SKM-1 (cell line): ENCODE measurements around the gene RBFOX2.
"Not testable (repeated sequence)": the region's sequence is repeated elsewhere in the genome, so short reads cannot be mapped to it uniquely, and the experiment has no call there.

ENCODE experiments used
- DNase-seq: peaks from one replicate; lab custom pipeline; 2025; ENCODE audit not compliant: unreplicated experiment; lab: John Stamatoyannopoulos, UW

The RBFOX2 gene, protein sequence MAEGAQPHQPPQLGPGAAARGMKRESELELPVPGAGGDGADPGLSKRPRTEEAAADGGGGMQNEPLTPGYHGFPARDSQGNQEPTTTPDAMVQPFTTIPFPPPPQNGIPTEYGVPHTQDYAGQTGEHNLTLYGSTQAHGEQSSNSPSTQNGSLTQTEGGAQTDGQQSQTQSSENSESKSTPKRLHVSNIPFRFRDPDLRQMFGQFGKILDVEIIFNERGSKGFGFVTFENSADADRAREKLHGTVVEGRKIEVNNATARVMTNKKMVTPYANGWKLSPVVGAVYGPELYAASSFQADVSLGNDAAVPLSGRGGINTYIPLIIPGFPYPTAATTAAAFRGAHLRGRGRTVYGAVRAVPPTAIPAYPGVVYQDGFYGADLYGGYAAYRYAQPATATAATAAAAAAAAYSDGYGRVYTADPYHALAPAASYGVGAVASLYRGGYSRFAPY

DNA sequence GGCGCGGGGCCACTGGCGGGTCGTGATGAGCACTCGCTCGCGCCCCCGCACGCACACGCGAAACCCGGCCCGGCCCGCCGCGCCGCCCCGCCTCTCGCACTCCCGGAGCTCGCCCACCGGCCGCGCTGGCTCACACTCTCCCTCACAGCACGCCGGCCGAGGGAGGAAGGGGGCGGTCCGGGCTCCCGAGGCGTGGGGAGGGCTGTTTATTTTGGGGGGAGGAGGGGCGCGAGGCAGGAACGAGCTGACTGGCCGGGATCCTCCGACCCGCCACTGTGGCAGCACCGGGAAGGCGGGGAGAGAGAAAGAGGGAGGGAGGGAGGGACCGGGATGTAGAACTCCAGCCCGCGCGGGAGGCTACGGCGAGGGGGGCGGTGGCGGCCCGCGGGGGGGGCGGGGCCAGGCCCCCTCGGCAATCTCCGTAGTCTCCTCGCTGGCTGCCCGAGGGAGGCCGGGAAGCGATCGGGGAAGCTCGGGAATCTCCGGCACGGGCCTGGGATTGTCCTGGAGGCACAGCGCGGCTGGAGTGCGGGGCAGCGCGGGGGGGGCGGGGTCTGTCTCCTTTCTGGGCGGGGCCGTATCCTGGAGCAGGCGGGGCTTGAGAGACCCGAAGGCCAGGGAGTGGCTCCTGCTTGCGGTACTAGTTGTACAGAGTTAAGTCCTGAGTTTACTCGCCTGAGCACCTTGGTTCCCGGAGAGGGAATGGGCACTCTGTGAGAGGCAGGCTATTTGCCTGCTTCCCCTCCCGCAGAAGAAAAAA, at the start of gene RBFOX2:
Gene RBFOX2 (minus strand): TSS at position 179 of the 760 bp plus-strand sequence. CDS start 399 bp downstream, outside the sequence.
- DNase-seq = peak; percentile 96

DNA sequence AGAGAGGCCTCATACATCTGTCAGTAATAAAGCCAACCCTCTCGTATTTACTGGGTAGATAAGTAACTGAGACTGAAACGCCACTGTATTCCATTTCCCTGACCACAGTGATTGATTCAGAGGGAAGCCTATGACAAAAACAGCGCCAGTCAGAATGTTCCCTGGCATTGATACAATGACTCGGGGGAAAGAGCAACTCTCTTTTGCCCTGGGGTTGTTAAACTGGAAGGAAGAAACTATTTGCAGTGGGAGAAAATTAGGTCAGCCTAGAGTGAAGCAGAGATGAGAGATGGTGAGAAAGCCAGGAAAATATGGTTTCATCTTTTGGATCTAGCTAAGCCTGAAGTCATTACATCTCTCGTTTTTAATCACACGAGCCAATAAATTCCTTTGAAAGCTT, 48.6 kb upstream of the RBFOX2 start:
- DNase-seq = no peak

DNA sequence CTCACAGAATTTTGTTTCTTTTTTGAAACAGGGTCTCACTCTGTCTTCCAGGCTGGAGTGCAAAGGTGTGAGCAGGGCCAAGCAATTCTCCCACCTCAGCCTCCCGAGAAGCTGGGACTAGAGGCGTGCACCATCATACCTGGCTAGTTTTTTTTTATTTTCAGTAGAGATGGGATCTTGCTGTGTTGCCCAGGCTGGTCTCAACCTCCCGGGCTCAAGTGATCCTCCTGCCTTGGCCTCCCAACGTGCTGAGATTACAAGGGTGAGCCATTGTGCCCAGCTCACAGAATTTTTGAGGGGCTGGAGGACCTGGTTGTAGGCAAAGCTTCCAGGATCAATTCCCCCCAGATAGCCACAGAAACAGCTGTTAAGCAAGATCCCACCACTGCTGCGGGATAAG, 47.1 kb upstream of the RBFOX2 start:
- DNase-seq = no peak

DNA sequence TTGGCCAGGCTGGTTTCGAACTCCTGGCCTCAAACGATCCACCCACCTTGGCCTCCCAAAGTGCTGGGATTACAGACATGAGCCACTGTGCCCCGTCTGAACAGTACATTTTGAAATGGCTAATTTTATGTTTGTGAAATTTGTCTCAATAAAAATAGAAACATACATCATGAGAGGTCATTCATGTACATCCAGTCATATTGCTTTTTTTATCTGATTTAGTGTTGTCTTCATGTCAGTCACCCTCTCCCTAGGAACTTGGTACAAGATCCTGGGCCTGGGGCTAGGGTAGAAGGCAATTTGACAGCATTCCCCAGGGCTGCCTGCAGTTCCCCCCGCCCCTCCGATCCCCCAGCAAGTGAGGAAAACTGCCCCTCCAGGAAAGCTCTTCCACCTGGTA, 46.6 kb upstream of the RBFOX2 start:
- no peak for DNase-seq

DNA sequence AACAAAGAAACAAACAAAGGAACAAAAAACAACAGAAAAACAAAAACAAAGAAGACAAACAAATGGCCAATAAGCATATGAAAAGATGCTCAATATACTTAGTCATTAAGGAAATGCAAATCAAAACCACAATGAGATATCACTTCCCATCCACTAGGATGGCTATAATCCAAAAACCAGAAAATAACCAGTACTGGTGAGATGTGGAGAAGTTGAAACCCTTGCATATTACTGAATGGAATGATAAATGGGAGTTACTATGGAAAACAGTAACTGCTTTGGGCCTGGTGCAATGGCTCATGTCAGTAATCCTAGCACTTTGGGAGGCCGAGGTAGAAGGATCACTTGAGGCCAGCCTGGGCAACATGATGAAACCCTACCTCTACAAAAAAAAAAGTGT, 44.9 kb upstream of the RBFOX2 start:
- DNase-seq = no peak

DNA sequence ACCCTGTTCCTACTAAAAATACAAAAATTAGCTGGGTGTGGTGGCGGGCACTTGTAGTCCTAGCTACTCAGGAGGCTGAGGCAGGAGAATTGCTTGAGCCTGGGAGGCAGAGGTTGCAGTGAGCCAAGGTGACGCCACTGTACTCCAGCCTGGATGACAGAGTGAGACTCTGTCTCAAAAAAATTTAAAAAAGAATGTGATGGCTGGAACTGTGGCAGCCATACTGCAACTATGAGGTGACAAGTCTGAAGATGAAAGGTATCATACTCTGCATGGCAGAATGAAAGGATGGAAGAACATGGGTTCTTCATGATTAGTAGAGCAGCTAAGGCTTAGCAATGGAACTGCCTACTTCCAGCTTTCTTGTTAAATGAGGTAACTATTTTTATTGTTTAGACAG, 42.0 kb upstream of the RBFOX2 start:
- not testable (repeated sequence) for DNase-seq

DNA sequence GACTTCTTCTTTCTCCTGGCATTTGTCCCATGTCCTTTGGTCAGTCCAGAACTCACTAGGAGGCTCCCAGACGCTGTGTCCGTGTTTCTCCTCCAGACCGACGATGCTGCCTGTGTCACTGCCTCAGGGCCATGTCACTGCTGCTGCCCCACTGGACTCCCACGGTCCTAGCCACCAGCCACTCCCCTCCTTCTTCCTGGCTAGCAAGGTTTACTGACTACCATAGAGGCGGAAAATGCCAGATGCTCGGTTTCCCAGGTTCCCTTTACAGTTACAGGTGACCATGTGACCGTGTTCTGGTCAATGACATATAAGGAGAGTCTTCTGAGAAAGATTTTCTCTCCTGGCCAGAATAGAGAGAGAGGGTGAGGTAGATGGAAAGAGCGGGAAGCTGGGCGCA, 40.7 kb upstream of the RBFOX2 start:
- DNase-seq = no peak

DNA sequence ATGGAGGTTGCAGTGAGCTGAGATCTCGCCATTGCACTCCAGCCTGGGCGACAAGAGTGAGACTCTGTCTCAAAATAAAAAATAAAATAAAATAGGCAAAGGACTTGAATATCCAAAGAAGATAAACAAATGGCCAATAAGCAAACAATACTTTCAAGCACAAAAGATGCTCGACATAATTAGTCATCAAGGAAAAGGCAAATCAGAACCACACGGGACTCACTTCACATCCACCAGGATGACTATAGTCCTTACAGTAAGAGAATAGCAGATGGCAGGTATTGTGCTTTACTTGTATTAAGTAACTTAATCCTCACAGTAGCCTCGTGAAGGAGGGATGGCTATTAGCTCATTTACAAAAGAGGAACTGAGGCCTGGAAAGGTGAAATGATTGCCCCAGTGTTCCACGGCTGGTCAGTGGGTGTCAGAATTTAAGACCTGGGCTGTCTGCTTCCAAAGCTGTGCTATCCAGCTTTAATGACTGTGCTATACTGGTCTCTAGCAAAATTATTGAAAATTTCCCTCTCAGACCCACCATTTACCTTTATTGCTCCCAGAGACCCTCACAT, 40.2 kb upstream of the RBFOX2 start:
- no peak for DNase-seq

DNA sequence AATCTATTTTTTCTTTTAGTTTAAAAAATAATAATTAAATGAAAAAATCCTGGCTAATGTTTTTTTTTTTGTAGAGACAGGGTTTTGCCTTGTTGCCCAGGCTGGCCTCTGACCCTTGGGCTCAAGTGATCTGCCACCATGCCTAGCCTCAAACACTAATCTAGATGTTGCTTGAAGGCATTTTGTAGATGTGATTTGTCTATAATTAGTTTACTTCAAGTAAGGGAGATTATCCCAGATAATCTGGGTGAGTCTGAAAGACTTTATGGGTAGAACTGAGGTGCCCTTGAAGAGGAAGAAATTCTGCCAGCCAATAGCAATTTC, 38.6 kb upstream of the RBFOX2 start:
- DNase-seq = no peak

DNA sequence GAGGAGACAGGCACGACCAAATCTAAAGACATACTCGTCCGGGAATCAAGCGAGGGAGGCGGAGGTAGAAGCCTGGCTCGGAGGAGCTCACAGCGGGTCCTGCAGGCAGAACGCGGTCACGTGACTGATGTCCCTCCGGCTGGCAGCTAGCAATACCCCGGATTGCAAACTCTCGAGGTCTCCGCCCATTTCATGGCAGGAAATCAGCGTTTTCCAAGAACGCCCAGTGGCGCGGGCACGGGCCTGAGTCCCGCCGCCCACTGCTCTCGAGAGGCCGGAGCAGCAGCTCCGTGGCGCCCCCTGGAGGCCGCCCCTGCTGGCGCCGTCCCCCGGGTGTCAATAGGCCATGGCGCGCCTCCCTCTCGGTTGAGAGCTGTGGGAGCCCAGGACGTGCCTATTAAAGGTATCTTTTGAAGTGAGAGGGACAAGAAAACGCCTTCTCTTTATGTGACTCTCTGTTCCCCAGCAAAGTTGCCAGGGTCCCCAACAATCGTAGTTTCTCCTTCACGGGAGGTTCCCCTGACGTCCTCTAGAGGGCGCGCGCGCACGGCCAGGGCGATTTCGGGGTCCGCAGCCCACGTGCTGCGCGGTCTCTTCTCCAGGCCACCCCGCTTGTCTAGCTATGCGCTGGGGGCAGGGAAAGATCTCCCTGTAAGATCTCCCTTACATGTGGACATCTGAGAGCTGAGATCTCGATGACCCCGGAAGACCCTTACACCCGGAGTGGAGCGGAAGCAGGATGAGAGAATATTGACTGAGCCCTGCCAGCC, 37.3 kb upstream of the RBFOX2 start:
- peak; percentile 79 for DNase-seq

DNA sequence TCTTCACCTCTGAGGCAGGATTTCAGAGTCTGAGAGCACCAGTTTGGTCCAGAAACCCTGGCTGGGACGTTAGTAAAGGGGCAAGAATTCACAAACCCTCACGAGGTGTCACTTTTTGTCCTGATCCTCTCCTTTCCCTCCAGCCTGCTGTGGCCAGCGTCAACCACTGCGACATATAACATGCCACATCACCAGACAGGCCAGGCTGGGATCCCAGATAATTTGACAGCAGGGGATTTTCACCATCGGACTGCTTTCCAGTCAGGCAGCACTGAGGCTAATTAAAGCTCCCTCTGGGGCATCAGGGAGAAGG, 36.8 kb upstream of the RBFOX2 start:
- no peak for DNase-seq

DNA sequence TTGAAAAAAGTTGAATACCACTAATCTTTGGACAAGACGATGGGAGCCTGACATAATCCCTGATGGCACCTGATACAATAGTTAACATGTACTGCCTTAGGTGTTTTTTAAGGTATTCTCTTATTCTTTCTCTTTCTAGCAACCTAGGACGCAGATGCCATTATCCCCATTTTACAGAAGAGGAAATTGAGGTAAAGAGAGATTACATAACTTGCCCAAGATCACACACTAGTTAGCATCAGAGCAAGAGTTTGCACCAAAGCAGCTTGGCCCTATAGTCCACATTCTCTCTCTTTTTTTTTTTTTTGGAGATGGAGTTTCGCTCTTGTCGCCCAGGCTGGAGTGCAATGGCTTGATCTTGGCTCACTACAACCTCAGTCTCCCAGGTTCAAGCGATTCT, 35.7 kb upstream of the RBFOX2 start:
- DNase-seq = no peak

DNA sequence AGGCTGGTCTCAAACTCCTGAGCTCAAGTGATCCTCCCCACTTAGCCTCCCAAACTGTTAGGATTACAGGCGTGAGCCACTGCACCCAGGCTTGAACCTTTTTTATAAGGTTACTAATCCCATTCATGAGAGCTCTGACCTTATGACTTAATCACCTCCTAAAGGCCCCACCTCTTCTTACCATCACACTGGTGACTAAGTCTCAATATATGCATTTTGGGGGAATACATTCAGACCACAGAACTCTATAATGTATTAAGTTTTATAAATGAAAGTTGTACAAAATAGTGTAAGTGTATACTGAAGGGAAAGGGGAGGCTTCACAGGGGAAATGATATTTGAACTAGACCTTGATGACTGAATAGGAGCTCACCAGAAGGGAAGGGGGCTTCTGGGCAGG, 28.4 kb upstream of the RBFOX2 start:
- no peak for DNase-seq

DNA sequence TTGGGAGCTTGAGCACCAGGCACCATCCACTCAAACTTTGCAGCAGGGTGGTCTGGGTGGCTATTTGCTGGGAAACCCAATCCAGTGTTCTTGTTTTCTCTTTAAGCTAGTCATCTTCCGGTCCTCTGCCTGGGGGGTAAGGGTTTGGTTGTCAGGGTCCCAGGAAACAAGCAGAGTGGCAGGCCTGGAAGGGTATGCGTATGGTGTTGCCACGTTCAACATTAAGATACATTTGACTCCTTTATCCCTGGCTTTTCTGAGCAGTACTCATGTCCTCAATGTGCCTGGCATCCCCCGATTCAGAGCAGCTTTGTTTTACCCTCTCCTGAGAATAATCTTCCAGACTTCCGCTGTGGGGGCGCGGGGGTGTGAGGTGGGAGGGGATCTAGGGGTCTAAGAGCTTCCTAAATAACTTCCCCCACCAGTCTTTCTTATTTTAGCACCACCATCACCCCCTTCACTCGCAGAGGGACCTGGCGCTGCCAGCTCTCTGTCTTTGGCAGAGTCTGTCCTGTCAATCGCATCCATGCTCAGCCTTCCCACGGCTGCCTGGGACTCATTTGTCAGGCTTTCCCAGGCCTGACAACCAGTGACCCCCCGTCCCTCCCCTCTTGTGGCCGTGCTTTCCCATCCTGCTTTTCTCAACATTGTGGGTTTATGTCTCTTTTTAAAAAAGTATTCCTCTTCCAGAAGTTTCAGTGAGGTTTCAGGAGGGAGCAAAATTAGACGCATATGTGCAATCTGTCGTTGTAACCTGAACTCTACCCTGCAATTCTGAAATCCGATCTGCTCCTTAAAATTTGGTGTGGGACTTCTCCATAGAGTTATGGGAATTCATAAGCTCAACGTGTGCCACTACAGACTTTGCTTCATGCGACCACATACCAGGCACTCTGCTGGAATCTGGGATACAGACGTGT, 27.0 kb upstream of the RBFOX2 start:
- no peak for DNase-seq

DNA sequence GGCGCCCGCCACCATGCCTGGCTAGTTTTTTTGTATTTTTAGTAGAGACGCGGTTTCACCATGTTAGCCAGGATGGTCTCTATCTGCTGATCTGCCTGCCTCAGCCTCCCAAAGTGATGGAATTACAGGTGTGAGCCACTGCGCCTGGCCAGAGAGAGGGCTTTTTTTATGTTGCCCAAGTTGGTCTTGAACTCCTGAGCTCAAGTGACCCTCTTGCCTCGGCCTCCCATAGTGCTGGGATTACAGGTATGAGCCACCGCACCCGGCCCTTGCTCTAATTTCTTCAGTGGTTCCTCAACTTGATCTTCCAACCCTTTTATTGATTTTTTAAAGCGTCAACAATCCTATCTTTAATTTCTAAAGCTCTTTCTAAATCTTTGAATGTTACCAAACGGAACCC, 25.8 kb upstream of the RBFOX2 start:
- DNase-seq = not testable (repeated sequence)

DNA sequence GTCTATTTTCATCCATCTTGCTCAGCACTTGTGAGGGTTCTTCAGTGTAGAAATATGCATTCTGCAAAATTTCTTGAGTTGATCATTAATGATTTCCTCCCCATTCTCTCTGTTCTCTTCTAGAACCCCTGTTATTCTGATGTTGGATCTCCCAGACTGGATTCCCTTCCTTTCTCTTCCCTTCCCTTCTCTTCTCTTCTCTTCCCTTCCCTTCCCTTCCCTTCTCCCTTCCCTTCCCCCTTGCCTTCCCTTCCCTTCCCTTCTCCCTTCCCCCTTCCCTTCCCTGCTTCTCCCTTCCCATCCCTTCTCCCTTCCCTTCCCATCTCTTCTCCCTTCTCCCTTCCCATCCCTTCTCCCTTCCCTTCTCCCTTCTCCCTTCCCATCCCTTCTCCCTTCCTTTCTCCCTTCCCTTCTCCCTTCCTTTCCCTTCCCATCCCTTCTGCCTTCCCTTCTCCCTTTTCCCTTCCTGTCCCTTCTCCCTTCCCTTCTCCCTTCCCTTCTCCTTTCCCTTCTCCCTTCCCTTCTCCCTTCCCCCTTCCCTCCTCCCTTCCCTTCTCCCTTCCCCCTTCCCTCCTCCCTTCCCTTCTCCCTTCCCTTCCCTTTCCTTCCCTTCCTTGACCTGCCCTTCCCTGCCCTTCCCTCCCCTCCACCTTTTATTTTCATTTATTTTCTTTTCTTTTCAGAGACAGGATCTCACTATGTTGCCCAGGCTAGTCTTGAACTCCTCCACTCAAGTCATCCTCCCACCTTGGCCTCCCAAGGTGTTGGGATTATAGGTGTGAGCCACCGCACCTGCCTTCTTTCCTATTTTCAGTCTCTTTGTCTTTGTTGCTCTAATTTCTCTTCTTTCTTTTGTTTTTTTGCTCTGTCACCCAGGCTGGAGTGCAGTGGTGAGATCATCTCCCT, 24.9 kb upstream of the RBFOX2 start:
- no peak for DNase-seq

DNA sequence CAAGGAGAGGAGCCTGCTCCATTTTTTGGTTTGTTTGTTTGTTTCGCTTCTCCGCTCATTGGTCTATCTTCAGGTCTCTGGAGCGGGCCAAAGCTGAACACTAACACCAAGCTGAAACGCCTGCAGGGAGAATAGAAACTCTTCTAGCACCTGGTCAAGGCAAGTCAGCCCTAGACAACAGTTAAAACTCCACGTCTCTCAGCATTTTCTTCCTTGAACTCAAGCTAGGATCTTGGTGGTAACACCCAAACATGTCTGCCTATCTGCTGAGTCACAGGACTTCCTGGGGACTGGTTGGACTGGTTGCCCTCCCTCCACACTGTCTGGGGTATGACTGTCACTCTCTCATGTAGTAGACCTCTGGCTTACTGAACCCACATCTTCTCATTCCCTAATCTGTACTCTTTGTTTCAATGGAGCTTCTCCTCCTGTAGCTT, 23.9 kb upstream of the RBFOX2 start:
- DNase-seq = no peak

DNA sequence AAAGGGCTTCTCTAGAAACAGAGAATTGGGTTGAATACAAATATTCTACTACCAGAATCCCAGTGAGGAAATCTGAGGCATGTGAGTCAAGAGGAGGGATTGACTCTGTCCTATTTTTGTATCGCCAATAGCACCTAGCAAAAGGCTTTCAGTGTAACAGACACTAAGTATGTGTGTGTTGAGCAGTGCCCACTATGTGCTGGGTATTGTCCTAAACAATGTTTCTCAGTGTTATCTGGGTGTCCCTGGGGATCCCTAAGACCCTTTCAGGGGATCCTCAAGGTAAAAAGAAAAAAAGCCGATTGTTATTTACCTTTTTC, 21.0 kb upstream of the RBFOX2 start:
- no peak for DNase-seq

DNA sequence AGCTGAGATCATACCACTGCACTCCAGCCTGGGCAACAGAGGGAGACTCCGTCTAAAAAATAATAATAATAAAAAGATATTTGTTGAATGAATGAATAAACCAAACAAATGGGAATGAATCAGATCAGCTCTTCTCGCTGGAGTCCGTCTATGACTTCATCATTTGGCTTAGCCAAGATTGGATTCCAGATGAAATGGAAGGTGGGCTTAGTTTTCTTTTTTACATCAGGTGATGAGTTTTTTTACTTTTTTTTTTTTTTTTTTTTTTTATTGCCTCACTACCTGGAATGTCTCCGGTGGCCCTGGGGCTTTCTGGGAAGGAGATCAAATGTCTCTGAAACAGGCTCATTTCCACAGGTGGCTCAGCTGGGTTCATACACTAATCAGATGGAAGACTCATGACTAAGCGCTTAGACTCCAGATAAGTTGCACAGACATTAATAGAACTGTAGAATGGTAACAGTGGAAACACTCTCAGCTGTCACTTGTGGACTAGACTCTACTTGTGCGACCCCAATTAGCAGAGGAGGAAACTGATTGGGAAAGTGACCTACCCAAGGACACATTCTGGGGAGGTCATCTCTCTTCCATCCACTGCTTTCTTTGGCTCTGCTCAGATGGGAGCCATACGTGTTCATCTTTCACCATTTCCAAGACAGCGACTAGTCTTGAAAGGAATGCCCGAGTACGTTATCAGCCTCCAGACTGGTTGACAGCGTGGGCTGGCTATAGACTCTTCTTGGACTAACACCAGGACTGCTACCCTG, 20.5 kb upstream of the RBFOX2 start:
- DNase-seq = no peak
